GM23338 (cell line): Measurements from ENCODE around the gene TRDMT1. TPM values are rescaled to one million over a fixed set of nuclear protein-coding genes. Genes with fewer than 3 reads are reported as not detected.

Source experiments
- ATAC-seq: fragments of 200-7000 bp; cut with Tn5 transposase; 3 replicates; pipeline ENCODE4 v1.9.1; 2020
- DNase-seq: peaks from one replicate; pipeline ENCODE4 v3.0.0-alpha.2; 2015; ENCODE audit warnings: low spot score
- H2AFZ ChIP-seq: fragments of 200-600 bp; sonication (generic); 2 replicates; pipeline ENCODE4 v1.8.0; 2016; ENCODE audit warnings: antibody characterized with exemption, mild to moderate bottlenecking, moderate library complexity
- H3F3A ChIP-seq: fragments of 200-600 bp; sonication (generic); replicated peaks from 2 replicates; pipeline ENCODE4 v1.8.0; 2017; ENCODE audit warnings: antibody characterized with exemption, mixed run types, low read depth
- H3K27ac ChIP-seq: fragments of 200-600 bp; sonication (generic); 2 replicates; pipeline ENCODE4 v1.6.1; 2016; ENCODE audit warnings: low read depth
- H3K27me3 ChIP-seq: fragments of 200-600 bp; sonication (generic); 2 replicates; pipeline ENCODE4 v1.8.0; 2016; ENCODE audit warnings: mild to moderate bottlenecking, mixed run types, moderate library complexity; ENCODE audit not compliant: insufficient read depth
- H3K36me3 ChIP-seq: fragments of 200-600 bp; sonication (generic); 2 replicates; pipeline ENCODE4 v1.8.0; 2016; ENCODE audit warnings: mild to moderate bottlenecking; ENCODE audit not compliant: insufficient read depth
- H3K4me1 ChIP-seq: fragments of 200-600 bp; sonication (generic); 2 replicates; pipeline ENCODE4 v1.8.0; 2016; ENCODE audit warnings: mild to moderate bottlenecking, moderate library complexity; ENCODE audit not compliant: insufficient read depth
- H3K4me2 ChIP-seq: fragments of 200-600 bp; sonication (generic); 2 replicates; pipeline ENCODE4 v1.7.1; 2017; ENCODE audit warnings: mixed run types
- H3K4me3 ChIP-seq: fragments of 200-600 bp; sonication (generic); 2 replicates; pipeline ENCODE4 v1.6.1; 2016; ENCODE audit warnings: mixed run types
- H3K79me2 ChIP-seq: fragments of 200-600 bp; sonication (generic); replicated peaks from 2 replicates; pipeline ENCODE4 v1.8.0; 2017; ENCODE audit warnings: mild to moderate bottlenecking; ENCODE audit not compliant: insufficient read depth
- H3K9me2 ChIP-seq: fragments of 200-600 bp; sonication (generic); 2 replicates; pipeline ENCODE4 v1.8.0; 2017; ENCODE audit not compliant: insufficient read depth
- H4K20me1 ChIP-seq: fragments of 200-600 bp; sonication (generic); replicated peaks from 2 replicates; pipeline ENCODE4 v1.8.0; 2017; ENCODE audit warnings: mild to moderate bottlenecking; ENCODE audit not compliant: insufficient read depth
- H3K27ac Mint-ChIP-seq: 2 replicates; pipeline ENCODE4 v1.8.0; 2020; ENCODE audit warnings: inconsistent platforms, mild to moderate bottlenecking, moderate library complexity, mixed read lengths
- H3K27me3 Mint-ChIP-seq: 3 replicates; pipeline ENCODE4 v1.8.0; 2022; ENCODE audit warnings: low read depth, mild to moderate bottlenecking, moderate library complexity, mixed read lengths, inconsistent platforms; ENCODE audit not compliant: insufficient read depth, poor library complexity
- H3K36me3 Mint-ChIP-seq: 3 replicates; pipeline ENCODE4 v1.8.0; 2021; ENCODE audit warnings: low read depth, mild to moderate bottlenecking, inconsistent platforms, moderate library complexity, mixed read lengths
- H3K4me1 Mint-ChIP-seq: 3 replicates; pipeline ENCODE4 v1.8.0; 2020; ENCODE audit warnings: mild to moderate bottlenecking, inconsistent platforms, mixed read lengths
- H3K4me3 Mint-ChIP-seq: 3 replicates; pipeline ENCODE4 v1.8.0; 2021; ENCODE audit warnings: moderate library complexity, mild to moderate bottlenecking, inconsistent platforms, mixed read lengths
- H3K9me3 Mint-ChIP-seq: 3 replicates; pipeline ENCODE4 v1.8.0; 2020; ENCODE audit warnings: moderate library complexity, mild to moderate bottlenecking, inconsistent platforms, mixed read lengths
- CREB1 ChIP-seq: fragments of 250-450 bp; sonication (Bioruptor Pico); IDR thresholded peaks from 2 replicates; pipeline ENCODE4 v1.5.0; 2020; ENCODE audit warnings: low read depth, mild to moderate bottlenecking, moderate library complexity
- EZH2 ChIP-seq: fragments of 200-600 bp; sonication (generic); IDR thresholded peaks from one replicate; pipeline ENCODE4 v1.8.0; 2017; ENCODE audit warnings: antibody characterized with exemption, mild to moderate bottlenecking, low read depth; ENCODE audit not compliant: unreplicated experiment
- EZH2phosphoT487 ChIP-seq: fragments of 200-600 bp; sonication (generic); IDR thresholded peaks from one replicate; pipeline ENCODE4 v1.8.1; 2018; ENCODE audit warnings: antibody characterized with exemption; ENCODE audit not compliant: unreplicated experiment
- POLR2AphosphoS5 ChIP-seq: IDR thresholded peaks from 2 replicates; pipeline ENCODE4 v1.6.1; 2016; ENCODE audit warnings: antibody characterized with exemption, low read depth
- REST ChIP-seq: IDR thresholded peaks from one replicate; pipeline ENCODE4 v1.6.1; 2018; ENCODE audit warnings: antibody characterized with exemption; ENCODE audit not compliant: unreplicated experiment
- ZNF114 ChIP-seq: fragments of 250-450 bp; sonication (Bioruptor Pico); IDR thresholded peaks from 2 replicates; pipeline ENCODE4 v1.5.0; 2020; ENCODE audit warnings: mild to moderate bottlenecking, moderate library complexity
- ZNF331 ChIP-seq: fragments of 250-450 bp; sonication (Bioruptor Pico); IDR thresholded peaks from 2 replicates; pipeline ENCODE4 v1.5.0; 2020; ENCODE audit warnings: low read depth, mild to moderate bottlenecking, moderate library complexity
- polyA plus RNA-seq: library from polyadenylated mRNA; unstranded; fragments of >200 nt; fragmentation: Nextera tagmentation; extraction: Ambion mirVana; gene quantifications from 2 replicates; pipeline ENCODE4 v1.2.1, GENCODE V29; 2016
- total RNA-seq: library from RNA; depleted of rRNA; stranded (reverse); fragments of >200 nt; shearing (Covaris generic); gene quantifications from 2 replicates; pipeline ENCODE4 v1.2.3, GENCODE V29; 2014
- TF ChIP-seq, protein P1 (sequence below), 2 experiments: fragments of 200-600 bp in 1 of 2; sonication (generic) in 1 of 2; conservative IDR thresholded peaks; 2 replicates each; pipeline versions ENCODE4 v1.5.1 to v1.6.1; 2016 to 2017; ENCODE audit warnings: antibody characterized with exemption in 2 of 2, low read depth in 2 of 2, mild to moderate bottlenecking in 2 of 2, moderate library complexity in 1 of 2
- TF ChIP-seq, protein P2 (sequence below): IDR thresholded peaks from 2 replicates; pipeline ENCODE4 v1.6.1; 2016; ENCODE audit warnings: antibody characterized with exemption

TRDMT1 gene
- total and polyA plus RNA-seq, 2 experiments from 2014 or later: 16.0 to 37.7 TPM

DNA sequence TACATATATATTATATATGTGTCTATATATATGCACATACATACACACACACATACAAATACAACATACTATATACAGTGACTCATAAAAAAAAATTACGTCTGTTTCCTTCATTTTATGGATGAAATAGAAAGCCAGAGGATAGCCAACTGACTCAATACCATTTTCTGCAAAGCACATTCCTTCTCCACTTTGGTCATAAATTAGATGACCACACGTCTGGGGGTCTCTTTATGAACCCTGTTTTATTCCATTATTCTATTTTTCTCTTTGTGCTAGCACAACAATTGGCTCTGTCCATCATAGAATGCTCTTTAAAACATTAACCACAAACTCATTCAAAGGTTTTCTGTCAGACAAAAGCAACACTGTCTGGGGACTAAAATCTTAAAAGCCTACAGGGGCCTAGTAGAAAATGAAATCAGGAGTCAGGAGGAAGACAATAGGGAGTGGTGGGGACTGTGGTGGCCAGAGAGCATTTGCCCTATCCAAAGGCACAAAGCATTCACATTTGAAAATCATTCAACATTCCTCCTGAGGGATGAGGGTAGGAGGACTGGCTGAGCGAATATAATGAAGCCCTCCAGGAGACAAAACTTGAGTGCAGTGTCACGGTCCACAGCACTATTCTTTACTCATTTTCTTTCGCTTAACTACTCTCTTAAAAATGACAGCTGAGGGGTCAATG lies 76.1 kb downstream of the TRDMT1 start:
- H3K9me2 ChIP-seq: no peaks in the 10 kb centered on the region
- no peaks in the 10 kb centered on the region for H3K36me3 ChIP-seq
- H3F3A ChIP-seq: no peaks in the 10 kb centered on the region
- H3K79me2 ChIP-seq: no peaks in the 10 kb centered on the region
- TF ChIP-seq EZH2 (no peak), POLR2AphosphoS5 (no peak), EZH2phosphoT487 (no peak), CREB1 (CRISPR knock-in tag) (no peak), REST (no peak), ZNF331 (CRISPR knock-in tag) (no peak), ZNF114 (CRISPR knock-in tag) (no peak)
- TF ChIP-seq, protein P1, sequence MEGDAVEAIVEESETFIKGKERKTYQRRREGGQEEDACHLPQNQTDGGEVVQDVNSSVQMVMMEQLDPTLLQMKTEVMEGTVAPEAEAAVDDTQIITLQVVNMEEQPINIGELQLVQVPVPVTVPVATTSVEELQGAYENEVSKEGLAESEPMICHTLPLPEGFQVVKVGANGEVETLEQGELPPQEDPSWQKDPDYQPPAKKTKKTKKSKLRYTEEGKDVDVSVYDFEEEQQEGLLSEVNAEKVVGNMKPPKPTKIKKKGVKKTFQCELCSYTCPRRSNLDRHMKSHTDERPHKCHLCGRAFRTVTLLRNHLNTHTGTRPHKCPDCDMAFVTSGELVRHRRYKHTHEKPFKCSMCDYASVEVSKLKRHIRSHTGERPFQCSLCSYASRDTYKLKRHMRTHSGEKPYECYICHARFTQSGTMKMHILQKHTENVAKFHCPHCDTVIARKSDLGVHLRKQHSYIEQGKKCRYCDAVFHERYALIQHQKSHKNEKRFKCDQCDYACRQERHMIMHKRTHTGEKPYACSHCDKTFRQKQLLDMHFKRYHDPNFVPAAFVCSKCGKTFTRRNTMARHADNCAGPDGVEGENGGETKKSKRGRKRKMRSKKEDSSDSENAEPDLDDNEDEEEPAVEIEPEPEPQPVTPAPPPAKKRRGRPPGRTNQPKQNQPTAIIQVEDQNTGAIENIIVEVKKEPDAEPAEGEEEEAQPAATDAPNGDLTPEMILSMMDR (conservative IDR thresholded peaks at IDR 0.05; ENCODE audit: low read depth in 2 of 2): no peak
- TF ChIP-seq, protein P2, sequence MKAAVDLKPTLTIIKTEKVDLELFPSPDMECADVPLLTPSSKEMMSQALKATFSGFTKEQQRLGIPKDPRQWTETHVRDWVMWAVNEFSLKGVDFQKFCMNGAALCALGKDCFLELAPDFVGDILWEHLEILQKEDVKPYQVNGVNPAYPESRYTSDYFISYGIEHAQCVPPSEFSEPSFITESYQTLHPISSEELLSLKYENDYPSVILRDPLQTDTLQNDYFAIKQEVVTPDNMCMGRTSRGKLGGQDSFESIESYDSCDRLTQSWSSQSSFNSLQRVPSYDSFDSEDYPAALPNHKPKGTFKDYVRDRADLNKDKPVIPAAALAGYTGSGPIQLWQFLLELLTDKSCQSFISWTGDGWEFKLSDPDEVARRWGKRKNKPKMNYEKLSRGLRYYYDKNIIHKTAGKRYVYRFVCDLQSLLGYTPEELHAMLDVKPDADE: no peak
- Mint-ChIP-seq H3K36me3 (no peaks in the 10 kb centered on the region), H3K4me3 (no peak overlapping the region), H3K4me1 (peaks cover 13% of the 10 kb centered on the region), H3K27ac (no peak overlapping the region), H3K9me3 (no peaks in the 10 kb centered on the region), H3K27me3 (no peaks in the 10 kb centered on the region)
- H2AFZ ChIP-seq: no peak overlapping the region
- DNase-seq: no peak
- no peak overlapping the region for H3K27ac ChIP-seq
- no peak overlapping the region for H3K4me2 ChIP-seq
- ATAC-seq: no peak
- H3K4me3 ChIP-seq: no peak overlapping the region
- no peaks in the 10 kb centered on the region for H4K20me1 ChIP-seq
- no peaks in the 10 kb centered on the region for H3K4me1 ChIP-seq
- H3K27me3 ChIP-seq: no peaks in the 10 kb centered on the region
